ENCODE measurements around the gene NUP210L. TPM values are rescaled to one million over a fixed set of nuclear protein-coding genes. Genes with fewer than 3 reads are reported as not detected.

NUP210L gene
- total RNA-seq, 1 experiment from 2014 or later: 0.10 TPM

DNA sequence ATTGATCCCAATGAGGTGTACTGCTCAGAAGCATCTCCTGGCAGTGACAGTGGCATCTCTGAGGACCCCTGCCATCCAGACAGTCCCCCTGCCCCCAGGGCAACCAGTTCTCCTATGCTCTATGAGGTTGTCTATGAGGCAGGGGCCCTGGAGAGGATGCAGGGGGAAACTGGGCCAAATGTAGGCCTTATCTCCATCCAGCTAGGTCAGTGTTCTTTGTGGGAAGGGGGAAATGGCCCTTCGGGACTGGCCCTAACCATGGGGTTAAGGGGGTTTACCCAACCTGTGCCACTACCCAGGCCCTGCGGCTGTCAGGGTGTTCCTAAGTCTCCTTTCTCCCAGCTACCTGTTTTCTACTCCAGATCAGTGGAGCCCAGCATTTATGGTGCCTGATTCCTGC lies 185.9 kb downstream of the NUP210L start:
- POLR2A ChIA-PET: interaction anchor here (2.1 kb wide), 1 partner anchor 18 kb away, joined by 10 read pairs; the partner anchor contains the start of gene RAB13
- Histone ChIP-seq H3K36me3 (ENCODE audit: control insufficient read depth in 1 of 2, insufficient read depth in 2 of 2, low read length in 2 of 2) (peaks cover under 1 to 5% of the 10 kb centered on the region in 2 experiments; a peak in 2 of 4 replicates), H3K9ac (ENCODE audit: low read length) (no peak overlapping the region), H4K20me1 (ENCODE audit: insufficient read depth) (no peaks in the 10 kb centered on the region), H3K27me3 (ENCODE audit: insufficient read depth, low read length) (no peaks in the 10 kb centered on the region), H2AFZ (ENCODE audit: low read depth, low read length, poor library complexity, severe bottlenecking) (no peak overlapping the region), H3K9me3 (ENCODE audit: control insufficient read depth in 1 of 2, insufficient read depth in 1 of 2, low read depth in 1 of 2, low read length in 2 of 2) (no peaks in the 10 kb centered on the region), H3K79me2 (ENCODE audit: insufficient read depth, low read length) (peaks cover 8% of the 10 kb centered on the region; the same call in 1 of the 2 replicates), H3K4me2 (ENCODE audit: low read length) (peak overlapping the region; percentile 97; the same call in 1 of the 2 replicates), H3K9me2 (ENCODE audit: insufficient read depth) (no peaks in the 10 kb centered on the region), H3K27ac (ENCODE audit: low read depth, low read length) (no peak overlapping the region; the same call in 1 of the 2 replicates), H3K4me1 (ENCODE audit: control insufficient read depth in 1 of 2, insufficient read depth in 2 of 2, low read length in 2 of 2) (peaks cover 18 to 39% of the 10 kb centered on the region in 2 experiments), H3K4me3 (replicated peaks in 1 of 2; ENCODE audit: low read depth in 1 of 2, low read length in 2 of 2) (no peak overlapping the region)
- CTCF ChIA-PET: interaction anchor here (1.1 kb wide), 1 partner anchor 9 kb away, joined by 3 read pairs; the partner anchor contains the start of gene JTB
- DNase-seq (ENCODE audit: low read depth, low spot score): no peak
- intact Hi-C loops (cut with micrococcal nuclease): loop anchor here (5.0 kb wide), 1 partner anchor 172 kb away; no protein-coding TSS in a partner anchor
- ATAC-seq: no peak
- TF ChIP-seq, protein P1, sequence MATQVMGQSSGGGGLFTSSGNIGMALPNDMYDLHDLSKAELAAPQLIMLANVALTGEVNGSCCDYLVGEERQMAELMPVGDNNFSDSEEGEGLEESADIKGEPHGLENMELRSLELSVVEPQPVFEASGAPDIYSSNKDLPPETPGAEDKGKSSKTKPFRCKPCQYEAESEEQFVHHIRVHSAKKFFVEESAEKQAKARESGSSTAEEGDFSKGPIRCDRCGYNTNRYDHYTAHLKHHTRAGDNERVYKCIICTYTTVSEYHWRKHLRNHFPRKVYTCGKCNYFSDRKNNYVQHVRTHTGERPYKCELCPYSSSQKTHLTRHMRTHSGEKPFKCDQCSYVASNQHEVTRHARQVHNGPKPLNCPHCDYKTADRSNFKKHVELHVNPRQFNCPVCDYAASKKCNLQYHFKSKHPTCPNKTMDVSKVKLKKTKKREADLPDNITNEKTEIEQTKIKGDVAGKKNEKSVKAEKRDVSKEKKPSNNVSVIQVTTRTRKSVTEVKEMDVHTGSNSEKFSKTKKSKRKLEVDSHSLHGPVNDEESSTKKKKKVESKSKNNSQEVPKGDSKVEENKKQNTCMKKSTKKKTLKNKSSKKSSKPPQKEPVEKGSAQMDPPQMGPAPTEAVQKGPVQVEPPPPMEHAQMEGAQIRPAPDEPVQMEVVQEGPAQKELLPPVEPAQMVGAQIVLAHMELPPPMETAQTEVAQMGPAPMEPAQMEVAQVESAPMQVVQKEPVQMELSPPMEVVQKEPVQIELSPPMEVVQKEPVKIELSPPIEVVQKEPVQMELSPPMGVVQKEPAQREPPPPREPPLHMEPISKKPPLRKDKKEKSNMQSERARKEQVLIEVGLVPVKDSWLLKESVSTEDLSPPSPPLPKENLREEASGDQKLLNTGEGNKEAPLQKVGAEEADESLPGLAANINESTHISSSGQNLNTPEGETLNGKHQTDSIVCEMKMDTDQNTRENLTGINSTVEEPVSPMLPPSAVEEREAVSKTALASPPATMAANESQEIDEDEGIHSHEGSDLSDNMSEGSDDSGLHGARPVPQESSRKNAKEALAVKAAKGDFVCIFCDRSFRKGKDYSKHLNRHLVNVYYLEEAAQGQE (IDR thresholded peaks at IDR 0.05; ENCODE audit: low read depth): no peak
- TF ChIP-seq, protein P2, sequence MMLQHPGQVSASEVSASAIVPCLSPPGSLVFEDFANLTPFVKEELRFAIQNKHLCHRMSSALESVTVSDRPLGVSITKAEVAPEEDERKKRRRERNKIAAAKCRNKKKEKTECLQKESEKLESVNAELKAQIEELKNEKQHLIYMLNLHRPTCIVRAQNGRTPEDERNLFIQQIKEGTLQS (IDR thresholded peaks at IDR 0.05): no peak
- TF ChIP-seq SP1 (IDR thresholded peaks at IDR 0.05; ENCODE audit: low read depth) (no peak), ZFX (IDR thresholded peaks at IDR 0.05) (no peak), POLR2A (IDR thresholded peaks at IDR 0.05; ENCODE audit: borderline replicate concordance, extremely low read depth, insufficient read depth, insufficient read length) (no peak), EZH2 (IDR thresholded peaks at IDR 0.05) (no peak)
- TF ChIP-seq, protein P3, sequence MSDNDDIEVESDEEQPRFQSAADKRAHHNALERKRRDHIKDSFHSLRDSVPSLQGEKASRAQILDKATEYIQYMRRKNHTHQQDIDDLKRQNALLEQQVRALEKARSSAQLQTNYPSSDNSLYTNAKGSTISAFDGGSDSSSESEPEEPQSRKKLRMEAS (IDR thresholded peaks at IDR 0.05): no peak
- BruUV-seq (replicated peaks): no TSS peak
- RAD21 ChIA-PET (ENCODE audit: low non-redundant PET in 1 of 2, low total read pairs in 2 of 2, uncharacterized antibody in 2 of 2, unreplicated experiment in 2 of 2): no interaction called here
